NCI-H2171 (cell line): ENCODE data around the gene KIAA0825.

Source experiments
- DNase-seq: peaks from one replicate; lab custom pipeline; 2025; lab: John Stamatoyannopoulos, UW

Gene KIAA0825

DNA sequence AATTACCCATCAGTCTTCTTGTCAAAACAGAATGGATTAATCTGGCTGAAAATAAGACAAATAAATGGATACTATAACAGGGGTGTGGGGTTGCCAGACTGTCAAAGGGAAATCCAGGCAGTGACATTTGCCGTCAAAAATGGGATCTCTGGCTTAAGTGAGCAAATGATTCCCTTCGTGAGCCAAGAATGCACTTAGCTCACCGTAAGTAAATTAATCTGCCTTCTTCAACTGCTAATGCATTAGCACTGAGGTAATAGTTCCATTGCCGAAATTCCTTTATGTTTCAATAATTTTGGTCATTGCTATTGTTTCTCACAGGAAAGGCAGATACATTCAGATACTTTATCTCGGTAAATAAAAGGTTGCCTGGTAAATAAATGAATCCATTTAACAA is 377.8 kb downstream of the KIAA0825 start:
- DNase-seq = no peak

DNA sequence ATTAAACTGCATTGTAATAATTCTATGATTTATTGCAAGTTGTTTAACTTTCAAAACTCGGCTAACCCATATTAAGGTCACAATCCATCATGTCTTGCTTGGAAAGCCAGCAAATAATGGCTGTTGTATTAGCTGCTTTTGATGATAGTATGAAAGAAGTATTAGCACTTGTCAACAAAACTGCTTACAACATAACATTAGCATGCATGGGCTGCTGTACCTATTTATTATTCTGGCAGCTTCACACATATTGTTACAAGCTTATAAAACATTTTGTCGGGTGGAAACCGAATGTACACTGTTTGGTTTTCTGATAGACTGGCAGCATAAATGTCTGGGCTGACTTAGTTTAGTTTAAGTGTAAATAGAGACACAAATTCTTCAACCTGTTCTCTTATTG is 378.3 kb downstream of the KIAA0825 start:
- no peak for DNase-seq

- no peak for DNase-seq
These were observed 379.1 kb downstream of the KIAA0825 start for GRCh38 chr5:94239266-94239665.

DNA sequence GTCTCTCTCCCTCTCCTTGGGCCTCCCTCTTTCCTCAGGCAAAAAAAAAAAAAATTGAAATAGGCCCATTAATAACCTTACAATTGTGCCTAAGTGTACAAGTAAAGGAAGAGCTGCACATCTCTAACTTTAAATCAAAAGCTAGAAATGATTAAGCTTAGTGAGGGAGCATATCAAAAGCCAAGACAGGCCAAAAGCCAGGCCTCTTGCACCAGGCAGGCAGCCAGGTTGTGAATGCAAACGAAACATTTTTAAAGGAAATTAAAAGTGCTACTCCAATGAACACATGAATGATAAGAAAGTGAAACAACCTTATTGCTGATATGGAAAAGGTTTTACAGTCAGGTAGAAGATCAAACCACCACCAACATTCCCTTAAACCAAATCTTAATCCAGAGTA is 383.4 kb downstream of the KIAA0825 start:
- no peak for DNase-seq

DNA sequence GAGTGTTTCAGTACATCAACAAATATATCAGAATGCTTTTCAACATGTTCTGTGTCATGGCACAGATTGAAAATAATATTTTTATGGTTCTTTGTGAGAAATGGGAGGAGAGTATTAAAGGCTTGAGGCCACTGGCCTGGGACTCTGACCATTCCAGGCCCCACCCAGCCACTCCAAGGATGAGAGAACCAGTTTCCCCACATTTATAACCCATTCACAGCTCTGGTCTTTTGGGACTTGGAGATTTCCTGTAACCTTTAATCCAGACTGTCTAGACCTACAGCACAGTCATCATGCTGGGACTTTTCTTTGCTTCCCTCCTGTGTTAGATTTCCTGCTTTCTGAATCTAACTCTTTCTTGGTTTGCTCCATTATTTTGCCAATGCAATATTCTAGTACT is 389.6 kb downstream of the KIAA0825 start:
- no peak for DNase-seq

DNA sequence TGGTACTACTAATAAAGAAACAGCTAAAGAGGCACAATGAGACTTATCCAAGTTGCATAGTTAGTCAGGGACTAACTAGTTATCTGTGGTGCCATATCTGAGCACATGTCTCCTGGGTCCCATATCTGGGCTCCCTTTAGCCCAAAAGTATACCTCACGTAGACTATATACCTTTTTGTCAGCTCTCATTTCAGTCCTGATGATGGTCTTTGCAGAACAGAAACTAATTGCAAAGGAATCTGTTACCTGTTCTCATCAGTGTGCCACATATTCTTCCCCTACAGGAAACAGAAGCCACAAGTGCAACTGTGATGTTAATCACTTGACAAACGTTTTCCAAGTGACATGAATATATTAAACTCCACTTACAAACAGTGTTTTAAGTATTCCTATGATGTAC is 395.2 kb downstream of the KIAA0825 start:
- DNase-seq = no peak

GRCh38 chr5:94218374-94218773 is 400.0 kb downstream of the KIAA0825 start:
- no peak for DNase-seq

DNA sequence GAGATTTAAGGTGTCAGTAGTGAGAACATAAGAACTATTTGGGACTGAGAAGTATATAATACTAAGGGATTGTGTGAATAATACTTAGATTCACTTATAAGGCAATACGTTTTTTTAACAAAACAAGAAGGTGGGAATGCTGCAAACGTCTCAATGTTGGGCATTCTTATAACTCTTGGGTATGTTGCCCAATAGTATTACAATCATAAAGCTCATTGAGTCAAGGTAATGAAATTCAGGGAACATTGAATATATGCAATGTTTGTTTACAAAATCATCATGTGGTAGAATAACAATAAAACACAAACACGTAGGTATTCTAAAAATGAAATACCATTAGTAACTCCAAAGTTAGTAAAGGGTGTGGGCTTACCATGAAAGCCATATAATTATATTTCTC is 400.7 kb downstream of the KIAA0825 start:
- no peak for DNase-seq

DNA sequence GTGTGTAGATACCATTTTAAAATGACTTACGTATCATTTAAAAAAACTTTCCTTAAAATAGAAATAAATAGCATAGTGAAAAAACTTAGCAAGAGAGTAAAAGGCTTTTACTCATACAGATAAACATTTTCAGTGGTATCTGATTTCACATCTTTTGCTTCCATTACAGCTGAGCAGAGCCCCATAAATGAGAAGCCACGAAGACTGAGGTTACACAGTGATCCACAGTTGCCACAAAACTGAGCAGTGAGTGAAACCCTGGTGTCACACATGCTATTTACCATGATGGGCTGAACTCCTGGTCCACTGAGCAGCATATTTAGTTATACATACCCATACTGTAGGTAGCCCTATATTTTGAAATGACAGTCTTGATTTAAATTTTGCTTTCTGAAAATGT is 401.2 kb downstream of the KIAA0825 start:
- no peak for DNase-seq

DNA sequence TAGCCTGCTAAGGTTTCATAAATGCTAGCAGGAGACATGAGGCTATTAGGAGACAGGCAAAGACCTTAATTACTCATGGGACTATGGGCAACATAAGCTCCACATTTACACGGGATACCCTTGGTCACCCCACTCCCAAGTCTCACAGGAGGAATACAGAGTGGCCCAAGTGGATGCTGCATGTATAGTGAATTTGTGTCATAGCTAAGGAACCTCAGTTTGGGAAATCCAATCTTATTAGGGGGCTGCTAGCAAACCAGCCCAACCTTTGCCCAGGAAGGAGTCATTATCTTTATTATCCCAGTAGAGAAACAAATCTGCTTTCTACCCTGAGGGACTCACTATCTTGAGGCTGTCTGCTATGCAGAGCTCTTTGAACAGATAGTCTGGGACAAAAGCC is 405.9 kb downstream of the KIAA0825 start:
- DNase-seq = no peak

DNA sequence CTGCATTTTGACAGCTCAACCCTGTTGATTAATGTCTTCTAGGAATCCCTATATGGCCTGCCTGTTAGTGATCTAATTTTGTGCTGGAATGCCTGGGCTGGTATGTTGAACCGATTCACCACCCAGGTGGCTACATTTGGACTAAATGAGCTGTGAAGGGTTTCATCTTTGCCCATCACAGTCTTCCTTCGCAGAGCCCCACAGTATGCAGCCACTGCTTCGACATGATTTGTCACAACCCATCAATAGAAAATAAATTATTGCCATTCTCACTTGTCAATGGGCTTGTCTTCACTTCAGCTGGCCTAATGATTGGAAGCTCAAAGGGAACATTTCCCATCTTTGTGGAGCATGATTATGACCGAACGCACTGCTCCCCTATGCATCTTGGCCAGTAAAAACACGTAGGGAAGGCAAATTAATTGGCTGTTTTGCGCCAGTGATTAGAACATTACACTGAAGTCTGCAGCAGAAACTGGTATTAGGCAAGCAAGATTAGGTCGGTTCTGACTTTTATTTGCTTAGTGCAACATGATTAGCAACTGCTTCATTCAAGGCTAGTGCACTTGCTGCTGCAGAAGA is 408.5 kb downstream of the KIAA0825 start:
- DNase-seq = no peak

- DNase-seq = no peak
These were observed 409.1 kb downstream of the KIAA0825 start for GRCh38 chr5:94209272-94209671.

- no peak for DNase-seq
These were observed 418.8 kb downstream of the KIAA0825 start for GRCh38 chr5:94199566-94199965.

GRCh38 chr5:94197970-94198369 is 420.4 kb downstream of the KIAA0825 start:
- DNase-seq = no peak

GRCh38 chr5:94196953-94197352 is 421.5 kb downstream of the KIAA0825 start:
- DNase-seq = no peak

DNA sequence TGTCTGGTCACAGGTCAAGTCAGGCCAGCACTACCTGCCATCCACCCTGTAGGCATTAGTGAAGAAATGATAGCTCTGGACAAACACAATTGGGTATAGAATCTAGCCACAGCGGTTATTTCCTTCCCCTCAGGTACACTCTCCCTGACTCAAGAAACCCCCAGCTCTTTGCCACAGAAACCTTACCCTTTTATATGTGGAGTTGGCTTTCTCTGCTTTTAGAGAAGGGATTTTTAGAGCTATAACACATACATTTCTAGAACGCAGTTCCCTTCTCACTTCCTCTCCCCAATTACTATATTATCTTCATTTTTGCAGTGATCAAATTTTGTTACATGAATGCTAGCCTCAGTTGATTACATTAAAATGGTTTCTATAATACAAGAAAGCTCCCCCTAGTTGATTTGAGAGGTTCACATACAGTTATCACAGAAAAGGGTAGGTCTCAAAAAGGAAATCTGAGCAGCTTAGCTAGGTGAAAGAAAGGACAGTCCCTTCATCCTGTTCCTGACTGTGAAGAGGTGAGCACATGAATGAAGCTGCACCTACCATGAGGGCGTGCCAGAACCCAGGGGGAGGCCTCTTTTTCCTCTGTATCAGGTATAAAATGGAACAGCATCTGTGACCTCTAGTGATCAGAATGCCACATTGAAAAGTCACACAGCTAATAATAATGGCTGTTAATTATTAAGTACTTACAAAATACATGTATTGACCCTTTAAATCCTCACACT is 425.6 kb downstream of the KIAA0825 start:
- DNase-seq = no peak

GRCh38 chr5:94191604-94192003 is 426.8 kb downstream of the KIAA0825 start:
- DNase-seq = no peak

DNA sequence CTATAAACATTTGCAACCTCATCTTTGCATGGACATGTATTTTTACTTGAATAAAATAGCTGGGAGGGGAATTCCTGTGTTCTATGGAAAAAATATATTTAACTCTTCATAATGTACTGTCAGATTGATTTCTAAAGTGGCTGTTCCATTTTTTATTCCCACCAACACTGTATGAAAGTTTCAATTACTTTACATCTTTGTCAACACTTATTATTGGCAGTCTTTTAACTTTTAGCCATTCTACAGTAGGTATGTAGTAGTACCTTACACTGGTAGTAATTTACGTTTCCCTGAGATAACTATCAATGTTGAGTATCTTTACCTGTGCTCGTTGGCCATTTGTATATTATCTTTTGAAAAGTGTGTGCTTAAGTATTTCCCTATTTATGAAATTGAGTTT is 429.7 kb downstream of the KIAA0825 start:
- no peak for DNase-seq

DNA sequence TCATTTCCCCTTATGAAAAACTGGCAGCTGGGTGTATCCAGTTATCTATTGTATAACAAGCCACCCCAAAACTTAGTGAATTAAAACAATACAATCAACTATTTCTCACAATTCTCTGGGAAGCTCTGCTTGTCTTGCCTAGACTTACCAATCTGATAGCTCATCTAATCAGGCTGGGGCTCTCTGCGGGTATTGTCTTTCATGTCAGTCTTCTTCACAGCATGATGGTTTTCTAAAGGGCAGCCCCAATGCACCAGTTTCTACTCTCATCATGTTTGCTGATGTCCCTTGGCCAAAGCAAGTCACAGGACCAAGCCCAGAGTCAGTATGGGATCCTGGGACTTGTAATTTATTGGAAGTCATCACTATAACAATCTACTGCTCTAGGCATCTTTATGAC is 433.5 kb downstream of the KIAA0825 start:
- DNase-seq = no peak

GRCh38 chr5:94181895-94182294 is 436.5 kb downstream of the KIAA0825 start:
- no peak for DNase-seq

- no peak for DNase-seq
These were observed 437.6 kb downstream of the KIAA0825 start for GRCh38 chr5:94180761-94181160.

GRCh38 chr5:94175912-94176311 is 442.5 kb downstream of the KIAA0825 start:
- DNase-seq = no peak

DNA sequence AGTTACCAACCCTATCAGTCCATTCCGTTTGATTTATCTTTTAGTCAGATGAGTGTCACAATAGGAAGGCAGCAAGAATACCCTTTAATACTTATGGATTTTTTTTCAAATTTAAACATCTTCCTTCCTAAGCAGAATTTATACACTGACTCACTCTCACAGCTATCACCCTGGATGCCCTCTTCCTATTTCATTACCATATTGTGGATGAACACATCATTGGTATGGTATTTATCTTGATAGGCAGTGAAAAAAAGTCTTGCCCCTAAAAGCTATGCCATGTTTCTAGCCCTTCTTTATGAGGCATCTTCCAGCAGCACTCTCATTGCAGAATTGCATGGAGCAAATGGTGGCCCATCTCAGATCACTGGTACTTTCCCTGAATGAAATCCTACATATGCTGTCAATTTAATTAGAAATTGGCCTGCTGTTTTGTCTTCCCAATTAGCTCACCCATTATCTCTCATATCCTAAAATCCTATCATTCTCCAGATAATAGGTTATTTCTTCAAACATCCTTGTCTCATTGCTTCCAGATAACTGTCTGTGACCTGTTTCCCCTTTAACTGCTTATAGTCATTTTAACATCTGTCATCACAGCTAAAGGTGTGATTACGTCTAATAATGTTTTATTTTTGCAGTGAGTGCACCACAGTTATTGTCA is 443.5 kb downstream of the KIAA0825 start:
- no peak for DNase-seq

- no peak for DNase-seq
These were observed 445.3 kb downstream of the KIAA0825 start for GRCh38 chr5:94173100-94173499.
